RWPE2 (cell line): ENCODE data around the gene DNAJB6.

ENCODE experiments used
- ATAC-seq: fragments of 200-7000 bp; cut with Tn5 transposase; 3 replicates; pipeline ENCODE4 v1.9.1; 2021; ENCODE audit warnings: low read depth
- DNase-seq: peaks from one replicate; pipeline ENCODE4 v3.0.0-alpha.2; 2020; ENCODE audit warnings: low spot score
- H3K27ac ChIP-seq: fragments of 450-650 bp; 2 replicates; pipeline ENCODE4 v1.5.1; 2017; ENCODE audit warnings: mild to moderate bottlenecking; ENCODE audit not compliant: poor library complexity, severe bottlenecking
- H3K27me3 ChIP-seq: fragments of 250-450 bp; sonication (Bioruptor Pico); 2 replicates; pipeline ENCODE4 v1.5.1; 2021; ENCODE audit warnings: mild to moderate bottlenecking, moderate library complexity; ENCODE audit not compliant: insufficient read depth, poor library complexity, severe bottlenecking
- H3K36me3 ChIP-seq: fragments of 250-450 bp; sonication (Bioruptor Pico); 2 replicates; pipeline ENCODE4 v1.5.1; 2020; ENCODE audit warnings: low read depth, mild to moderate bottlenecking, moderate library complexity
- H3K4me1 ChIP-seq: fragments of 250-450 bp; sonication (Bioruptor Pico); 2 replicates; pipeline ENCODE4 v1.5.1; 2021; ENCODE audit warnings: mild to moderate bottlenecking, moderate library complexity; ENCODE audit not compliant: insufficient read depth, poor library complexity, severe bottlenecking
- H3K4me3 ChIP-seq: fragments of 250-450 bp; sonication (Bioruptor Pico); 2 replicates; pipeline ENCODE4 v1.5.1; 2021; ENCODE audit warnings: mild to moderate bottlenecking, moderate library complexity; ENCODE audit not compliant: severe bottlenecking
- H3K9me3 ChIP-seq: fragments of 250-450 bp; sonication (Bioruptor Pico); 2 replicates; pipeline ENCODE4 v1.5.1; 2021; ENCODE audit warnings: mild to moderate bottlenecking, moderate library complexity; ENCODE audit not compliant: severe bottlenecking
- CTCF ChIP-seq: fragments of 450-650 bp; IDR thresholded peaks from one replicate; pipeline ENCODE4 v1.5.1; 2017; ENCODE audit warnings: mild to moderate bottlenecking, moderate library complexity; ENCODE audit not compliant: poor library complexity, severe bottlenecking

The DNAJB6 gene

GRCh38 chr7:157409753-157410727, 73.2 kb downstream of the DNAJB6 start:
- H3K27me3 ChIP-seq: no peaks in the 10 kb centered on the region
- no peak overlapping the region for H3K27ac ChIP-seq
- H3K9me3 ChIP-seq: no peaks in the 10 kb centered on the region
- H3K36me3 ChIP-seq: no peaks in the 10 kb centered on the region; the same call in 1 of the 2 replicates
- ATAC-seq (no peak), DNase-seq (peak; percentile 59)
- peaks cover 11% of the 10 kb centered on the region for H3K4me1 ChIP-seq
- no peak for TF ChIP-seq CTCF
- H3K4me3 ChIP-seq: no peak overlapping the region

GRCh38 chr7:157410831-157411556, 74.2 kb downstream of the DNAJB6 start:
- H3K36me3 ChIP-seq: peaks cover under 1% of the 10 kb centered on the region; the same call in 1 of the 2 replicates
- H3K27me3 ChIP-seq: no peaks in the 10 kb centered on the region
- no peak overlapping the region for H3K4me3 ChIP-seq
- no peak for ATAC-seq
- H3K4me1 ChIP-seq: peaks cover 8% of the 10 kb centered on the region
- peak overlapping the region; percentile 62 for H3K27ac ChIP-seq
- no peaks in the 10 kb centered on the region for H3K9me3 ChIP-seq
- peak; percentile 40 for DNase-seq
- no peak for TF ChIP-seq CTCF

- peaks cover 6% of the 10 kb centered on the region; the same call in 1 of the 2 replicates for H3K36me3 ChIP-seq
- peak; percentile 63 for DNase-seq
These were observed 74.8 kb downstream of the DNAJB6 start for GRCh38 chr7:157411580-157411979.

GRCh38 chr7:157412021-157412443, 75.2 kb downstream of the DNAJB6 start:
- H3K27ac ChIP-seq: peak overlapping the region; percentile 62
- ATAC-seq (peak; percentile 78), DNase-seq (peak; percentile 20)
- TF ChIP-seq CTCF: no peak
- no peak overlapping the region for H3K4me3 ChIP-seq
- H3K4me1 ChIP-seq: peaks cover 8% of the 10 kb centered on the region
- H3K36me3 ChIP-seq: peaks cover 8% of the 10 kb centered on the region; the same call in 1 of the 2 replicates
- no peaks in the 10 kb centered on the region for H3K27me3 ChIP-seq
- H3K9me3 ChIP-seq: no peaks in the 10 kb centered on the region

More at GRCh38 chr7:157411580-157411979, 74.8 kb downstream of the DNAJB6 start:
- TF ChIP-seq CTCF: no peak
- peaks cover 8% of the 10 kb centered on the region for H3K4me1 ChIP-seq
- ATAC-seq: peak; percentile 61
- H3K9me3 ChIP-seq: no peaks in the 10 kb centered on the region
- no peak overlapping the region for H3K4me3 ChIP-seq
- no peaks in the 10 kb centered on the region for H3K27me3 ChIP-seq
- peak overlapping the region; percentile 62 for H3K27ac ChIP-seq
